NCI-H1436 (cell line): Measurements from ENCODE around the gene SVOP.
"Not testable (repeated sequence)": the region's sequence is repeated elsewhere in the genome, so short reads cannot be mapped to it uniquely, and the experiment has no call there.

ENCODE experiments used
- DNase-seq: peaks from one replicate; lab custom pipeline; 2025; lab: John Stamatoyannopoulos, UW

Gene SVOP

DNA sequence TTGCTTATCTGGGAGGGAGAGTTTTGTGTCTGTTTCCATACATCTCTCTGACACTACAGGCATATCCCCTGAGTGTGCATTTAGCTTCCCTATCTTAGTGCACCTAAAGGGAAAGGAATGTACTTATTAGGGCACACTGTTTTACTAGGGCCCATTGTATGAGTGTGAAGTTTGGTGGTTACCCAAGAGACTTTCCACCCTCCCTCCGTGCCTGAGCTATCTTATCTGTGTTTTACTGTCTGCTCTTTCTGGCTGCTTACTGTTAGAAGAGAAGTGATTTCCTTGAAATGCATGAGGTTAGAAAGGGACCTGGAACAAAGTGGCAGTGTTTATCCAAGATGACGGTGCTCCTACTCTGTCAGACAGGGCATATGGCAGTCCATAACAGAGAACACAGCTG lies 8.5 kb upstream of the SVOP start:
- DNase-seq = no peak

DNA sequence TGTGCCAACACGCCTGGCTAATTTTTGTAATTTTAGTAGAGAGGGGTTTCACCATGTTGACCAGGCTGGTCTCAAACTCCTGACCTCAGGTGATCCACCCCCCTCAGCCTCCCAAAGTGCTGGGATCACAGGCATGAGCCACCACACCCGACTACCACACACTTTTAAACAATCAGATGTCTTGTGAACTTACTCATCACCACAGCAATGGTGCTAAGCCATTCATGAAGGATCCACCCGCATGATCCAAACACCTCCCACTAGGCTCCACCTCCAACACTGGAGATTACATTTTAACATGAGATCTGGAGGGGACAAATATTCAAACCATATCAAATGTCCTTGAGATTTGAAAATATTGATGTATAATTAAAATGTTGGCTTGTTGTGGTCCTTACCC lies 7.8 kb upstream of the SVOP start:
- DNase-seq = not testable (repeated sequence)

DNA sequence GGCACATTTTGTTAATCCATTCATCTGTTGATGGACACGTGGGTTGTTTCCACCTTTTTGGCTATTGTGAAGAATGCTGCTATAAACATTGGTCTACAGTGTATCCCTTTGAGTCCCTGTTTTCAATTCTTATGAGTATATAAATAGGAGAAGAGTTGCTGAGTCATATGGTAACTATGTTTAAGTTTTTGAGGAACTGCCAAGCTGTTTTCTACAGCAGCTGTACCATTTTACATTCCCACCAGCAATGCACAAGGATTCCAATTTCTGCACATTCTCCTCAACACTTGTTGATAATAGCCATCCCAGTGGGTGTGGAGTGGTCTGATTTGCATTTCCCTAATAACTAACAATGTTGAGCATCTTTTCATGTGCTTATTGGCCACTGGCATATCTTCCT lies 6.9 kb upstream of the SVOP start:
- DNase-seq = no peak

DNA sequence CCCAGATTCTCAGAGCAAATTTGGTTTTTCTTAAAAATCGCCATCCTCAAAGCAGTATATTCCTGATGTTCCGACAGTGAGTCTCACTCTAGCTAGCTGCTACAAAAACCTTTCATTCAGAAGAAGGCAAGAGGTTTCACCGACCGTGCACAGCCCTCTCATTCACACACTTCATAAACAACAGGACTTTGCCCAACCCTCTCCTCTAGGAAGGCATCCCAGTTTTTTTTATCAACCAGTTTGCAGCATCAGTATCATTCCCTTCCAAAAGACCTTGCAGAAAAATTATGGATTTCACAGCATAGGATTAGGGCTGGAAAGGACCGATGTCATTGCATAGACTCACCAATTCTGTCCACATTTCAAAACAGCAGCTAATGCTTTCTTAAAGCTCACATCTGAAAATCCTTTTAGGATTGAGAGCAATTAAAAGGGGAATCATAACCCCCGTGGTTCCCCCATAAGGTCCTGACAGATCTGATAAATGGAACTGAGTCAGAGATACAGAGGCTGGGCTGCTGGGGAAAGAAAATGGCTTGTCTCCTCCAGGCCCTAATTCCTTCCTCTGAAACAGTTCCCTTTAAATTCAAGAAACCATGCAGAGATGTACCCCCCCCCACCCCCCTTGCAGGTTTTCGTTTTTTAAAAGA lies 597 bp downstream of the SVOP start:
- DNase-seq = no peak

DNA sequence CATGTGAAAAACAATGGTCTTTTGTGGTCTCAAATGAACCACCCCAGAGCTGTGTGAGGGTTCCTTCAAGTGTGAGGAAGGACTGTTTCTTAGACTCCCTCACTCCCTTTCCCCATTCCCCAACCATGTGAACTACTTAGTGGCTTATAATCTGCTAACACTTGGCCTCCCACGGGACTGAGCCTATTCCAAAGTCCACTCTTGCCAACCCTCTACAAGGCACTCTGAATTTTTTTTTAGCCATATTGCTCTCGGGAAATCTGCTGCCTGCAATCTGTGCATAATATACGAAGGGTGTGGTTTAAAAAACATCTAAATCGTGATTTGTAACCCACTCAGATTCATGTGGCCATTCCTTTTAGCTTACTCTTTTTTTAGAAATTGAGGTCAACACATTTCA lies 2.6 kb downstream of the SVOP start:
- no peak for DNase-seq

DNA sequence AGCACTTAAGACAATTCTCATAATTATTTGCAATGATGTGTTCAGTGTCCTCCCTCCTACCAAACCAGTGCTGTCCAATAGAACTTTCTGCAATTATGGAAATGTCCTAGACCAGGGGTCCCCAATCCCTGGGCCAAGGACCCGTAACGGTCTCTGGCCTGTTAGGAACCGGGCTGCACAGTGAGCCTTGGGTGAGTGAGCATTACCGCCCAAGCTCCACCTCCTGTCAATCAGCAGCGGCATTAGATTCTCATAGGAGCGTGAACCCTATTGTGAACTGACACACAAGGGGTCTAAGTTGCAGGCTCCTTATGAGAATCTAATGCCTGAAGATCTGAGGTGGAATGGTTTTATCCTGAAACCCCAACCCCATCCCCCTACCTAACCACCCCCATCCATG lies 3.9 kb downstream of the SVOP start:
- no peak for DNase-seq

DNA sequence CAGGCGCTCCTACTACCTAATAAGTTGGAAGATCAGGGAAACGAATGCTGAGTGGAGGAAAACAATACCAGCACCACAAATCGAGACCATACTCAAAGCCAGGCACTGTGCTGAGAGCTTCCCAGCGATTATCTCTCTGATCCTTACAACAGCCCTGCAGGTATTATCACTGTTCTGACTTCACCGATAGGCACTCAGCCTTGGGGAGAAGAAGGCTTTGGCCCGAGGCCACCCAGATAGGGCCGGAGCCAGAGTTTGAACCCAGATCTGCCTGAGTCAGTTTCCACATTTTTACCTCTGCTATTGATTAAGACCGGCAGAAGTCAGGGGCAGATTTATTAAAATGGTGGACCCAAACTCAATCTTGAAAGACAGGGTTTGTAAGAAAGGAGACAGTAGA lies 4.9 kb downstream of the SVOP start:
- DNase-seq = no peak

DNA sequence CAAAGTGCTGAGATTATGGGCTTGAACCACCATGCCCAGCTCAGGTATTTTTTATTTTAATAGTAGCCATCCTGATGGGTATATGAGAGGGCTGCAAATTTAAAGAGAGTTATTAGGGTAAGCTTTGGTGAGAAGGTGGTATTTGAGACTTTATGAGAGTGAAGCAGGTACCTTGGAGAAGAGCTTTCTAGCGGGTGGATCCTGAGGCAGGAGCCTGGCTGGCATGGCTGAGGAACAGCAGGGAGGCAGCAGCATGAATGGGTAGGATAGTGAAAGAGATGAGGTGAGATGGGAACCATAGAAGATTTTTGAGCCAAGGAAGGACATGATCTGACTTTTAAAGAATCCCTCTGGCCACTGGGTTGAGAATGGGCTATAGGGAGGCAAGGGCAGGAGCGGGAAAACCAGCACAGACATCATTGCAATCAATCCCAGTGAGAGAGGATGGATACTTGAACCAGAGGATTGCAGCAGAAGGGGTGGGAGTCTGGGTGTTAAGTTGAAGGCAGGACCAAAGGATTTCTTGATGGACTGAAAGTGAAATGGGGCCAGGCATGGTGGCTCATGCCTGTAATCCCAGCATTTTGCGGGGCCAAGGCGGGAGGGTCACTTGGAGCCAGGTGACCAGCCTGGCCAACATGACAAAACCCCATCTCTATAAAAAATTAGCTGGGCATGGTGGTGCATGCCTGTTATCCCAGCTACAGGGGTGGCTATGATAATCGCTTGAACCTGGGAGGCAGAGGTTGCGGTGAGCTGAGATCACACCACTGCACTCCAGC lies 5.7 kb downstream of the SVOP start:
- no peak for DNase-seq

DNA sequence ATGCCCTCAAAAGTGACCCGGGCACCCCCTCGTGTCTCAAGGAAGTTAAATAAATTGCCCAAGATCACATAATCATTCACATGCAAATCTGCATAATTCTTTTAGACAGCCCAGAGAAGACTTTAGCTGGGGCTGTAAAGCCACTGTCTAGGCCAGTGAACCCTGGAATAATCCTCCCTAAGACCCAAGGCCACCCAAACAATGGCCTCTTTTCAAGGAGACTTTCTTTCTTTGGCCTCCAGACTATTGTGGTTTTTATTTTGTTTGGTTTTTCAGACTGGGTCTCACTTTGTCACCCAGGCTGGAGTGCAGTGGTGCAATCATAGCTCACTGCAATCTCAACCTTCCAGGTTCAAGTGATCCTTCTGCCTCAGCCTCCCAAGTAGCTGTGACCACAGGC lies 10.6 kb downstream of the SVOP start:
- DNase-seq = no peak

DNA sequence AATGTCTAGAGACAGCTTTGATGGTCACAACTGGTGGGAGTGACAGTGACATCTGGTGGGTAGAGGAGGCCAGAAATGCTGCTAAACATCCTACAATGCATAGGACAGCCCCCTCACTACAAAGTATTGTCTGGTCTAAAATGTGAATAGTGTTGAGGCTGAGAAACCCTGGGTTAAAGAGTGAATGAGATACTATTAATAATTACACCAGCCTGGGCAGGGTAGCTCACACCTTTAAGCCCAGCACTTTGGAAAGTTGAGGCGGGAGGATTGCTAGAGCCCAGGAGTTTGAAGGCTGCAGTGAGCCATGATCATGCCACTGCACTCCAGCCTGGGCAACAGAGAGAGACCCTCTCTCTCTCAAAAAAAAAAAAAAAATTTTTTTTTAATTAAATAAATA lies 11.1 kb downstream of the SVOP start:
- no peak for DNase-seq

DNA sequence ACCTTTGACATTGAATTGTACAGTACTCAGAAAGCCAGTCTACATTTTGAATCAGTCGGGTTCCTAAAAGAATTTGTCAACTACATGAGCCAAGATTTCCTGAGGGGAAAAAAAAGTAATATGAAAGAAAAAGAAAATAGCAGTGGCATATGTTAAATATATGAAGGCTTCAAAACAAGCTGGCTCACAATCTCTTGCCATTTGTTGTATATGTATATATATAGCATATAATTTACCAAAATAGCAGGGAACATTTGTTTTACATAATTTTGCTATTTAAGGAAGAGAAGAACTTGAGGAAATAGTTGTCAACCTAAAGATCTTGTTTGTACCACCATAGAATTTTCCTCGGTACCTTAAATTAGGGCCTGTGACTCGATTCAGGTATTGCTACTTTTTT lies 16.9 kb downstream of the SVOP start:
- DNase-seq = no peak

DNA sequence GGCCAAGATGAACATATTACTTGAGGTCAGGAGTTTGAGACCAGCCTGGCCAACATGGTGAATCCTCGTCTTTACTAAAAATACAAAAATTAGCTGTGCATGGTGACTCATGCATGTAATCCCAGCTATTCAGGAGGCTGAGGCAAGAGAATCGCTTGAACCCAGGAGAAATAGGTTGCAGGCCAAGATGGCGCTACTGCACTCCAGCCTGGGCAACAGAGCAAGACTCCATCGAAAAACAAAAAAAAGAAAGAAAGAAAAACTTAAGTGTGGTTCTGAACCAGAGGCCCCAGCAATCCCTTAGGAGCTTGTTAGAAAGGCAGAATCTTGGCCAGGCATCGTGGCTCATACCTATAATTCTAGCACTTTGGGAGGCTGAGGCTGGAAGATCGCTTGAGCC lies 24.5 kb downstream of the SVOP start:
- DNase-seq = no peak

DNA sequence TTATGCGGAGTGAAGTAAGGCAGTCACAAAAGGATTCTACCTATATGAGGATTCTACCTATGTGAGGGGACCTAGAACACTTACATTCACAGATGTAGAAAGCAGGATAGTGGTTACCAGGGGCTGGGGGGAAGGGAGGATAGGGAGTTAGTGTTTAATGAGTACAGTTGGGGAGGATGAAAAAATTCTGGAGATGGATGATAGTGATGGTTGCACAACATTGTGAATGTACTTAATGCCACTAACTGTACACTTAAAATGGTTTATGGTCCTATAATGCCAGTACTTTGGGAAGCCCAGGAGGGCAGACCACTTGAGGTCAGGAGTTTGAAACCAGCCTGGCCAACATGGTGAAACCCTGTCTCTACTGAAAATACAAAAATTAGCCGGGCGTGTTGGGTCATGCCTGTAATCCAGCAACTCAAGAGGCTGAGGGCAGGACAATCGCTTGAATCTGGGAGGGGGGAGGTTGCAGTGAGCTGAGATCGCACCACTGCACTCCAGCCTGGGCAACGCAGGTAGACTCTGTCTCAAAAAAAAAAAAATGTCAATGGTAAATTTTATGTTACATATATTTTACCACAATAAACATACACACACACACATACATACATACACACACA lies 25.4 kb downstream of the SVOP start:
- no peak for DNase-seq

DNA sequence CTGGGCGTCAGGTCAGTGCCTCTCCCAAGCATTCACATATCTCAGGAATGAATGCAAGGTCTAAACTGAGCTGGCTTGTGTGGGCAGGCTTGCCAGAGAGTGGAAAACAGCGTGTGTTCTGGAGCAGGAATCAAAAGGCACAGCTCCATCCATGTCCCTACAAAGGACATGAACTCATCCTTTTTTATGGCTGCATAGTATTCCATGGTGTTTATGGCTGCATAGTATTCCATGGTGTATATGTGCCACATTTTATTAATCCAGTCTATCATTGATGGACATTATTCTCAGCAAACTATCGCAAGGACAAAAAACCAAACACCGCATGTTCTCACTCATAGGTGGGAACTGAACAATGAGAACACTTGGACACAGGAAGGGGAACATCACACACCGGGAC lies 30.8 kb downstream of the SVOP start:
- DNase-seq = not testable (repeated sequence)

DNA sequence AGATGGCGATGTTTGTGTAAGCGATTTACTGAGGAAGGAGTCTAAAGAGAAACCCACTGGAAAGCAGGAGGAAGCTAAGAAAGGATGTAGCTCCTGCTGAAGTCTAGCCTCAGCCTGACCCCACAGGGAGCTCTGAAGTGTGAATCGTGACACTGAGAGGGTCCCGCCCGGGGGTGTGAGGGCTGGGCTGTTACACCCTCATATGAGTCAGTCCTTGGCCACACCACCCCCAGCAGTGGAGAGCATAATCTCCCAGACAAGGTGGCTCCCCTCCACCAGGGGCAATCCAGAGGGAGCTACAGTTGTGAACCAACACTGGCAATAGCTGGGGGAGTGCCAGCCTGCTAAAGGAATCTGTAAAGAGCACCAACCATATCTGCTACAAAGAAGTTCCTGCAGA lies 31.5 kb downstream of the SVOP start:
- DNase-seq = no peak

DNA sequence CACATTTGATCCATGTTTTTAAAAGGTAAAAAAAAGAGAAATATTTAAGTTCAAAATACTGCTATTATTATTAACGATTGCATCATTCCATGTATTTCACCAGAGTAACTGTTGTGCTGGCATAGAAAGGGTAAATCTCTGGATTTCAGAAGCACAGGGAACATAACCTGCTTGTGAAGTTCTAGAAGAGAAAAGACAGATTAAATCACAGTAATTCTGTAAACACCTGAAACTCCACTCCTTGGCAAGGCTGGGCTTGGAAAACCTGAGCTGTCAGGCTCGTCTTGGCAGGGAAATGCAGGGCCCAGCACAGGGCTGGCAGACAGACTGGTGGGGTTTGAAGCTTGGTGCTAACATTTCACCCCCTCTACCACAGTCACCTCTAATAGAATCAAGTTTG lies 35.1 kb downstream of the SVOP start:
- DNase-seq = no peak

DNA sequence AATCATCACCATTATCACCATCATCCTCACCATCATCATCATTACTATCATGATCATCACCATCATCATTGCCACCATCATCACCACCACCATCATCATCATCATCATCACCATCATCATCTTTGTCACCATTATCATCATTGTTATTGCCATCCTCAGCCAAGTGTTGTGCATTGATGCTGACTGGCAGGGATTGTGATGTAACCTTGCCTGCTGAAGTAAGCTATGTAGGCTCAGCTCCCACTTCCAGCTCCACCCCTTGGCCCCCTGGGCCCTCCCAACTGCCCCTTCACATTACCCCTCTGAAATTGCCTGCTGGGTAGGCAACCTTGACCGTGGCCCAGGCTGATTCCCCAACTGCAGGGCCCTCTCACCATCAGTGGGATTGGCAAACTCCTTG lies 37.6 kb downstream of the SVOP start:
- DNase-seq = no peak

DNA sequence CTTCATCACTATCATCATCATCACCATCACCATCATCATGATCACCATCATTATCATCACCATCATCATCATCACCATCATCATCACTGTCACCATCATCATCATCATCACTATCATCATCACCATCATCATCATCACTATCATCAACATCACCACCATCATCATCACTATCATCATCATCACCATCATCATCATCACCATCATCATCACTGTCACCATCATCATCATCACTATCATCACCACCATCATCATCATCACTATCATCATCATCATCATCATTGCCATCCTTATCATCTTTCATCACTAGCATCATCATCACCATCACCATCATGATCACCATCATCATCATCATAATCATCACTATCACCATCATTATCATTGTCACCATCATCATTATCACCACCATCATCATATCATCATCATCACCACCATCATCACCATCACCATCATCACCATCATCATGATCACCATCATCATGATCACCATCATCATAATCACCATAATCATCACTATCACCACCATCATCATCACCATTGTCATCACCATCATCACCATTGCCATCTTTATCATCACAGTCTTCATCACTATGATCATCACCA lies 38.1 kb downstream of the SVOP start:
- DNase-seq = no peak

DNA sequence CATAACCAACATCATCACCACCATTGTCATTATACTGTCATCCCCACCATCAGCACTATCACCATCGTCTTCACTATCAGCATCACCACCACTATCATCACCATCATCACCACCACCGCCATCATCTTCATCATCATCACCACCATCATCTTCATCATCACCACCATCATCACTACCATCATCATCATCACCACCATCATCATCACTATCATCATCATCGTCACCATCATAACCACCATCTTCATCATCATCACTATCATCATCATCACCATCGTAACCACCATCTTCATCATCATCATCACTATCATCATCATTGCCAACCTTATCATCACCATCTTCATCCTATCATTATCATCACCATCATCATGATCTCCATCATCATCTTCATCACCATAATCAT lies 39.0 kb downstream of the SVOP start:
- no peak for DNase-seq

DNA sequence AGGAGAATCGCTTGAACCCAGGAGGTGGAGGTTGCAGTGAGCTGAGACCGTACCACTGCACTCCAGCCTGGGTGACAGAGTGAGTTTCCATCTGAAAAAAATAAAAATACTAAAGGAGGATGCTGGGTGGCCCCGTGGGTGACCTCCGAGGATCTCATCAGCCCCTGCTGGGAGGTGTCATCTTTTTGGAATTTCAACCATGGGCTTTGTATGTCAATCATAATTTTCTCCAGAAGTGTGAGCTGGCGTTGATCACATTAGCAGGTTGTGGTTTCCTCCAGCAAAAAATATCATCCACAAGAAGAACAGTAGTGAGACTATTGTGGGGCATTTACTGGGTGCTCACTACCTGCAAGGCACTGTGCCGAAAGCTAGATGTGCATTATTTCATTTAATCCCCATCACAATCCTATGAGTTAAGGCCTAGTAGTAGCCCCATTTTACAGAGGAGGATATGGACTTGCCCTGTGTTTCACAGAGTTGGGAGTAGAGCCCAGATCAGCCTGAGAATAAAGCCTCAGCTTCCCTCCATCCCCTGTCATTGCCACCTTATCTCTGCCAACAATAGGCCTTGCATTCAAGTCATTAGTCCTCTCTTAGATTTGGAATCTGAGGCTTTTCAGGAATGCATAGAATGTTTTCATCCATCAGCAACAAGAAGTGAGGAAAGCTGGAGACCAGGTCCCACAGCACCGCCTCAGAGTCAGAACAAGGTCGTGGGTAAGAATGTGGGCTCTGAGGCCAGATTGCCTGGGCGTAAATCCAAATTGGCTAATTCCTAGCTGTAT lies 39.8 kb downstream of the SVOP start:
- DNase-seq = no peak

DNA sequence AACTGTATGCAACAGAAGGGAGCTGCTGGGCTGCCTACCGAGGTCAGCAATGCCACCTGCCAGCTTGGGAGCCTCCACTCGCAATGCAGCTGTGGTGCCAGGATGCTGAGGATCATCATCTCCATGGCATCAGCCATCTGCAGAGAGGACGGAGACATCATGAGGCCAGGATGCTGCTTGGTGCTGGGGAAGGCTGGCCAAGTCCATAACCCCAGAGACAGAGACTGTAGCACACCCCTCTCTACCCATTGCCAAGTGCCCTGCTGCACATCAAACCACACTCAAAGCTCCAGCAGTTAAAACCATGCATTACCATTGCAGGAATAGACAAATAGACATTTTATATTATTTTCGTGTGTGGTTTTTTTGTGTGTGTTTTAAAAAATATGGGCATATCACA lies 43.5 kb downstream of the SVOP start:
- no peak for DNase-seq

DNA sequence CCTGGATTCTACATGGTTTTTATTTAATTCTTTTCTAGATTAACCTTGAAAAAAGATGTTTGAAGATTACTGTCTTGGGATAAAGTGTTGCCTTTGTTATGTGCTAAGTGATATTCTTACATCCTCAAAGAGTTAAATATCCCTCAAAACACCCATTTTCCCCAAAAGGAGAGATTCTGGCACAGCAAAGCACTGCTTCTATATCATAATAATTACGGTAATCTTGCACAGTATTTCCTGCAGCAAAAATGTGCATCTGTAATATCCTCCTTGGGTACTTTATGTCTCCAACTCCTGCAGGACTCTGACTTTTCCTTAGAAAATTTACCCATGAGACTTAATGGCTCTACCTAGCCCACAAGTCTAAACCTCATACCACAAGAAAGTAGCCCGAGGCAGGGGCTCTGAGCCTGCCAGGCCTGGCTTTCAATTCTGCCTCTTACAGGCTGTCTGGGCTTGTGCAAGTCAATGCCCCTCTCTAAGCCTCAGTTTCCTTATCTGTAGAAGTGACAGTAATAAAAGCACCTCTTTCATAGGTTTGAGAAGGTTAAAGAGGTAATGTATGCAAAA lies 45.8 kb downstream of the SVOP start:
- DNase-seq = no peak
